NCI-H526 (cell line): Measurements from ENCODE around the gene PITPNM3.
A peak's percentile ranks its signal among the peaks of the same experiment; 100 is the strongest.

Experiments used
- DNase-seq, 2 experiments: peaks; one replicate each; lab custom pipeline; 2025; lab: John Stamatoyannopoulos, UW

The PITPNM3 gene

DNA sequence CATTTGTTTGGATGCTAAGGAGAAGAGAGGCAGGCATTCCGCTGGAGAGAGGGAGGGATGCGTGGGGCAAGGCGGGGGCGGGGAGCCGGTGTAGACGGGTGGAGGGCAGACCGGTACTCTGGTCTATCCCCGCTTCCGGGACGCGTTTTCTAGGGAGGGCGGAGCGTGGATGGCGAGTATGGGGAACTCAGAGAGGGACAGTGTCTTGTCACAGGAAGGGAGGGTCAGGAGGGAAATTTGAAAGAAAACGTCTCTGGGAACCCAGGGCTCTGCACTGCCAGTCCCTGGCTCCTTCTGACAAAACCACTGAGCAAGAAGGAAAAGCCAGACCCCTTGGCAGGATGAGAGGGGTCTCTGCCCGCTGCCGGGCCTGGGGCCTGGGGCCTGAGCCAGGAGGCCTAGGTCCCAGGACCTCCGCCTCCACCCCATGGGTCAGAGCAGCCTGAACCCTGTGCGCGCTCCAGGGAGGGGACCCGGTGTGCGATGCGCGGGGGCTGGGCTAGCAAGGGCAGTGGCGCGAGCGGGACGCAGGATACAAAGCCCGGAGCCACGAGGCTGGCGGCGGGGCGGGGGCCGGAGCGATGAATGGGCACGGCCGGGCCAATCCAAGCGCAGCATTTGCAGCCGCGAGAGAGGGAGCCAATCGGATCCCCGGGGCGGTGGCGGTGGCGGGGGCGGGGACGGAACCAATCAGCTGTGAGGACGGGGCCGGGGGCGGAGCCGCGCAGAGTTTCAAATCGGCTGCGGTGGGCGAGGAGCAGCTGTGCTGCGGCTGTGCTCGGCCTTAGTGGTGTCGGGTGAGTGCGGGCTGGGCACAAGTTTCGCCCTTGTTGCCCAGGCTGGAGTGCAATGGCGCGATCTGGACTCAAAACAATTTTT lies 112.4 kb downstream of the PITPNM3 start, which contains the start of gene PIMREG:
PIMREG (plus strand) TSS at position 764 of the 879 bp plus-strand sequence. CDS start 656 bp downstream, outside the sequence.
- DNase-seq = peak; percentile 86 to 97

- DNase-seq = no peak
These were observed 113.6 kb downstream of the PITPNM3 start for GRCh38 chr17:6442775-6443174.

- DNase-seq = no peak
These were observed 116.4 kb downstream of the PITPNM3 start for GRCh38 chr17:6439951-6440350.

DNA sequence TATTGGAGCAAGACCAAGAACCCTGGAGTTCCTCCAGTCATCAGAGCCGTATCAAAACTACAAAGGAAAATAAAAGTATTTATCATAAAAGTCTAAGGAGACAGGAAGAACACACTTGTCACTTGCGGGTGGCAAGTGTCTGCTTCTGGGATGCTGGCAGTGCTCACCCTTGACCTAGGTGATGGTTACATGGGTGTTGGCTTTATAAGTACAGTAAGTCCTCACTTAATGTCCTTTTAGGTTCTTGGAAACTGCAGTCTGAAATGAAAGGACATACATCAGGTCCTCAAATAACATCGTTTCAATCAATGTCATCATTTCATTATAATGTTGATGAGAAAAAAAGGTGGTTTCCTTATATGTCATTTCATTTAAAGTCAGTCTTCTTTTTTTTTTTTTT lies 118.4 kb downstream of the PITPNM3 start:
- DNase-seq = no peak

GRCh38 chr17:6437466-6437865 lies 118.9 kb downstream of the PITPNM3 start:
- DNase-seq = peak; percentile 49 to 79

- peak in 1 of 2 experiments; percentile 72 for DNase-seq
These were observed 120.4 kb downstream of the PITPNM3 start for GRCh38 chr17:6435968-6436367.

DNA sequence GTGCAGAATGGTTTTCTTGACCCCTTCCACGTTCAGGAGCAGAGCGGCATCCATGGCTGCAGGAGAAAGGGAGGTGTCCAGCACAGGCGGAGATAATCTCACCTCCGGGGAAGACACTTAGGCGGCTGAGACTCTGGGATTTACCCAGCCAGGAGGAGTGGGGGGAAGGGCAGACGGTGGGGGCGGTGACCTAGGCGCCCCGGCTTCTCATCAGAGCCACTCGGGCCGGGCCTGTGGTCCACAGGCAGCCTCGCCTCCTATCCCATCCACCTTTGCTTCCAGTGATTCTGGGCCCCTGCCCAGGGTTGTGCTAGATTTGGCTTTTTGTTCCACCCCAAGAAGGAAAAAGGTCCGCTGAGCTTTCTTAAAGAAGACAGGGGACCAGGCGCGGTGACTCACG lies 121.3 kb downstream of the PITPNM3 start, which contains the start of gene AIPL1:
AIPL1 (minus strand) TSS at position 71 of the 400 bp plus-strand sequence; CDS start at position 54, 17 bp downstream.
- no peak for DNase-seq

DNA sequence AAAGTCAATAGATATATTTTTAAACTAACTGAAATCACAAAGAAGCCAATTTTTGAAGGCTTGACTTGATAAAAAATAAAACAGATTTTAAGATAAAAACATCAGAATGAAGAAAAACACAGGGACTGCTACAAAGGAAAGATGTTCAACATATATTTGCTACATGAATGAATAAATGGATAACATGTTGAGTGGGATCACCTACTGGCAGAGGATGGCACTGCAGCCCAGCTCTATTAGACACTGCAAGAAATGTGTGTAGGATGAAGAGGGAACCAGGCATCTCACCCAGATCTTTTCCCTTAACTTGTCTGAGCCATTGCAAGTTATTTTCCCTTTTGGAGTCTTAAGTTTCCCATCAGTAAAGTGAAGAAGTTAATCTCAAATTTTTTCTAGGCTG lies 125.6 kb downstream of the PITPNM3 start:
- DNase-seq = no peak

DNA sequence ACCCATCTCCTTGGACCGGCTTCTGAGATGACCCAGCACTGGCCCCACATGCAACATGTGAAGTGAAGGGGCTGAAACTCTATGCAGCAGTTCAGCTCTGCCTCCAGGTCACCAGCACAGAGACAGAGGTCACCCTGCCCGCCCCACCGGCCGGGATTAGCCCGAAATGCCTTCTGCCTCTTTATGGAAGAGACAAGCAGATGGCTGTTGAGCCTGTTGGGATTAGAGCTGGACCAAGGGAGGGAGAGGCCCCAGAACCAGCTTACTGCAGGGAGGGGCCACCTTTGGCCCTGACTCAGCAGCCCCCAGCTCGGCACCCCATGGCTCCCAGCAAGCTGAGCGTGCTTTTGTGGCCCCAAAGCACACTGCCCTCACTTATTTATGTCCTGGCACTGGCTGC lies 127.1 kb downstream of the PITPNM3 start:
- no peak for DNase-seq

DNA sequence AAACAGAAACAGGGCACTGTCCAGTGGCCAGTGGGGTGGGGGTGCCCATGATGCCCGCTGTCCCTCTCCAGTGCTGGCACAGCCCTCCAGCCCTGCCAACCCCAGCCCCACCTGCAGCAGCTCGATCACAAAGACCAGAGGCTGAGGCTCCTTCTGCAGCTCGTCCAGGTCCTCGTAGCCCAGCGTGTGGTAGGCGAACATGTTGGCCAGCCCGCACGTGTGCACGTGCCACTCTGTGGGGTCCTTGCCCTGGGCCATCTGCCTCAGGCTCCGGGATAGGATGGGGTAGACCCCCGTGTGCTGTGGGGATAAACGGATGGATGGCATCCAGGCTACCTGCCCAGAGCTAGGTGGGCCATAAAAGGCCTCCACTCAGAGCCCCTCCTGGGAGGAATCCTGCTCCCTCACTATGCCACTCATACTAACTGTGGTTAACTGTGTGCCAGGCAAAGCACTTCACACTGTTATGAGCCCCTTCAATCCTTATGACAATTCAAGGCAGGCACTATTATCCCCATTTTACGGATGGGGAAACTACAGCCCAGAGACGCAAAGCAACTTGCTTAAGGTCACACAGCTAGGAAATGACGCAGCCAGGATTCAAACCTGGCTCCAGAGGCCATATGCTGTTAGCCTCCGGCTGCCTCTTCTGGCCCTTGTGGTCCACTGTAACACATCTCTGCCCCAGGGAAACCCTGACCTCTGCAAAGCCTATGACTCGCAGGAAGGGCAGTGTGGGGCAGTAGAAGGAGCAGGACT lies 128.0 kb downstream of the PITPNM3 start:
- DNase-seq = no peak

- DNase-seq = no peak
These were observed 129.0 kb downstream of the PITPNM3 start for GRCh38 chr17:6427279-6427781.

DNA sequence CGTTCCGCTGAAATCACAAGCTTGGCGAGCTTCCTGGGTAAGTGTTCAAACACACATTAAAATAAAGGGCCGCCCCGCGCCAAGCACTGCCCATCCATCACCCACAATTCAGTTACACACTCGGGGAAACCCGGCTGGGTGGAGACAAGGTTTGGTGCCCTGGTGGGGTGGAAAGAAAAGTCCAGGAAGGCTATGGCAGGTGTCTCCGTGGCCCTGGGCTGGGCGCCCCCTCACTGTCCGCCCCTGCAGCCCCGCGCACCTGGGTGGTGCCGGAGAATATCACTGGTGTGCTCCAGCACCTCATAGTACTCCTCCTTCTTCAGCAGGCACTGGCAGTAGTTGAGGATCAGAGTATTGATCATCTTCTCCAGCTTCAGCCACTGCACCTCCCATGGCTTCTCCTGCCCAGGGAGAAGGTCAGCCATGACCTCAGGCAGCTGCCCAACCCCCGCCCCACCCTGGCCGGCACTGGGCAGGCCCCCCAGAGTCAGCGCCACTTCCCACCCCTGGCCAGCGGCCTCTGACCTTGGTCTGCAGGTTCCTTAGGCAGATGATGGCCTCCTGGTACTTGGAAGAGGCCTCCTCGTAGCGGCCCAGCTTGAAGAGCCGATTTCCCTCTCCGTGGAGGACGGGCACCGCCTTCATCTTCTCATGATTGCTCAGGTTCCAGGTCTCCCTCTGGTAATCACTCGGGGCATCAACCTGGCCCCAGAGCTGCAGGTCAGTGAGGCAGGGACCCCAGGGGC lies 129.8 kb downstream of the PITPNM3 start:
- DNase-seq = no peak

DNA sequence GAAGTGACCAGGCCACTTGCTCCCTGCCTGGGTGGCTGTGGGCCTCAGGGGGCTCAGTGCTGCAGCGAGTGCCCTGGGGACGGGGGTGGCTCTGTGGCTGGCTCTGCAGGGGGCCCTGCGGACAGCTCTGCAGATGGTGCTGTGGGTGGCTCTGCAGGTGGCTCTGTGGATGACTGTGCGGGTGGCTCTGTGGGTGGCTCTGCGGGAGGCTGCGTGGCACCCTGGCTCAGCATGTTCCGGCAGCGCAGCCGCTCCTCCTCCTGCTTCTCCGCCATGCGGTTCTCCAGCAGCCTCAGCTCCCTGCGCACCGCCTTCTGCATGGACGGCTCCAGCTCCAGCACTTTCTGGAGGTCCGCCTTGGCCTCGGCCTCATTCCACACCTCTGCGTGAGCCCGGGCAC lies 130.9 kb downstream of the PITPNM3 start:
- DNase-seq = no peak

- no peak for DNase-seq
These were observed 132.4 kb downstream of the PITPNM3 start for GRCh38 chr17:6423931-6424330.

GRCh38 chr17:6422654-6423241 lies 133.6 kb downstream of the PITPNM3 start:
- no peak for DNase-seq

DNA sequence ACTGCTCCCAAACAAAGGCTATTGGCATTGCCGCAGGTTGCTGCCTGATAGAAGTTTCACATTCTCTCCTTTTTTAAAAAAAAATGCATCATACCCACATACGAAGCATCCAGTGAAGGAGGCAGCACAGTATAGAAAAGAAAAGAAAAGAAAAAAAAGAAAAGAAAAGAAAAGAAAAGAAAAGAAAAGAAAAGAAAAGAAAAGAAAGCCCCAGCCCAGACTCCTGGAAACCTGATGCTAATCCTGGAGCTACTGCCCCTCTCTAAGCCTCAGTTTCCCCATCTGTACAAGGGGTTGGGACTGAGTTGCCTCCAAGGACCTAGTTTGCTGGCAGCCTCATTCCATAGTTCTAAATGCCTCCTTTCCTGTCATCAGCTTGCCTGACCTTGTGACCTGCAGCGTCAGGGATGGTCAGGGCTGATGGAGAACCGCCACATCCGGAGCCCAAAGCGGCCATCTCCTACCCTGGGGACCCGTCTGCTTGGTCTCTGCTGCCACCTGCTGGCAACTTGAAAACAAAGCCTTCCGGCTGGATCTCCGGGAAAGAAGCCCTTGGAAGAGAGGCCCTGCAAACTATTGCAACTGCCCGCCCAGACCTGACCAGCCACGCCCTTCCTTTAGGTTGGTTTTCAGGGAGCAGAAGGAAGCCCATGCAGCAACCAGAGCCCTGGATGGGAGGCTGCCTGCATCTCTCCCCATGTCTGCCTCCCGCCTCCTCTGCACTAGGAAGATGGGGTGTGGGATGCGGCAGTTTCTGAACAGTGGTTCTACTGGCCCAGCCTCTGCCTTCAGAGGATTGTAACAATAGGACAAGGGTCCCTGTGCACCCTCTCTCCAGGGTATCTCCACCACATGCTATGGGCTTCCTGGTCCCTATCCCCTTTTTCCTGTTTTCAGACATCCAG lies 134.4 kb downstream of the PITPNM3 start:
- peak in 1 of 2 experiments; percentile 72 for DNase-seq

GRCh38 chr17:6420173-6420641 lies 136.1 kb downstream of the PITPNM3 start:
- DNase-seq = peak in 1 of 2 experiments; percentile 67

DNA sequence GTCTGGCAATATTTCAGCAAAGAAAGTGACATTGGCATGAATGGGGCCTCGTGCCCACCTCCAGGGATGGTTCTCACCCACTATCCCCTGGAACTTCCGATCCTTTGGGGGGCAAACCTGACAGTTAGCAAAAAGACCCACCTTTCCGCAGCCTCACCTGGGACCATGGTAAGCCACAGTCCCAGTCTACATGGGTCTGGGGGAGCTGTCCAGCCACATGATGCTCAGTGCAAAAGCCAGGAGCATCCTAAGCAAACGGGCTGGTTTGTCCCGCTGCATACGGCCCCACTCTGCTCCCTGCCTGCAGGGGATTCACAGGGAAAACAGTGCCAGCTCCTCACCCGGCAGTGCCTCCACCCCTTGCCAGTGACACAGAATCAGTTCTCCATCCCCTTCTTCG lies 140.7 kb downstream of the PITPNM3 start:
- DNase-seq = no peak

DNA sequence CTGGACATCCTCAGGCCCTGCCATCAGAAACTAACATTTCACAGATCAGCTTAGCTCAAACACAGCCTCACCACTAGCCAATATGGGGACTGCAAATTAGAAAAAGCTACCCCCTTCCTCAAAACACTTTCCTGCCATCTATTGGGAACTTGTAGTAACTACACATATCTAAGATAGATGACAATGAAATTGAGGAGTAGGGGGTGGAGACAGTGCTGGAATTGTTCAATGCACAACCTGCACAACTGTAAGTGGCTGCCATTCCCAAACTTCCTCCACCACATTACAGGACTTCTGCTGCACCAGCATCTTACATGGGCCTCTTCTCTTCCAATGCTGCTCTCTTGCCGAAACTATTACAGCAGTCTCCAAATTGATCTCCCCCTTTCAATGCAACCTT lies 143.3 kb downstream of the PITPNM3 start:
- peak in 1 of 2 experiments; percentile 55 for DNase-seq

DNA sequence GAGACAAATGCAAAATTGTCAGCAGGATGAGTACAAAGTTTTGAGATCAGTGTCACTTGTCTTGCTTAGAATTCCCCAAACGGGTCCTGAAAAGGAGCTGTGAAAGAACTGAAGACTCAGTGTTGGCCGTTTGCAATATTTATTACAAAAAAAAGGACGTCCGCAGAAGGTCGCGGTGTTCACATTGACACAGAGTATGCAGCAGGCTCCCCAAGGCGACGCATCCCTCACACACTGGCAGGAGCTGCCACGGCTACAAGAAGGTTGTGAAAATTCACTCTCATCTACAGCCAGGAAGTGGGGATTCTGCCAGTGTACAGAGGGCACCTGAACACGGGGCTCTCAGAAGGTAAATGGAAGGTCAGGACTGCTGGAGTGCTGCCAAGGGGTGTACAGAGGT lies 147.6 kb downstream of the PITPNM3 start:
- no peak for DNase-seq
